ENCODE results near the gene SEZ6L2. TPM values are rescaled to one million over a fixed set of nuclear protein-coding genes. Genes with fewer than 3 reads are reported as not detected.
A peak's percentile ranks its signal among the peaks of the same experiment; 100 is the strongest.

Gene SEZ6L2
- total and polyA plus RNA-seq, 2 of the 8 experiments (the other 6 are each of a cell fraction or from before 2014, with no cell fraction given): 43.5 to 47.7 TPM

DNA sequence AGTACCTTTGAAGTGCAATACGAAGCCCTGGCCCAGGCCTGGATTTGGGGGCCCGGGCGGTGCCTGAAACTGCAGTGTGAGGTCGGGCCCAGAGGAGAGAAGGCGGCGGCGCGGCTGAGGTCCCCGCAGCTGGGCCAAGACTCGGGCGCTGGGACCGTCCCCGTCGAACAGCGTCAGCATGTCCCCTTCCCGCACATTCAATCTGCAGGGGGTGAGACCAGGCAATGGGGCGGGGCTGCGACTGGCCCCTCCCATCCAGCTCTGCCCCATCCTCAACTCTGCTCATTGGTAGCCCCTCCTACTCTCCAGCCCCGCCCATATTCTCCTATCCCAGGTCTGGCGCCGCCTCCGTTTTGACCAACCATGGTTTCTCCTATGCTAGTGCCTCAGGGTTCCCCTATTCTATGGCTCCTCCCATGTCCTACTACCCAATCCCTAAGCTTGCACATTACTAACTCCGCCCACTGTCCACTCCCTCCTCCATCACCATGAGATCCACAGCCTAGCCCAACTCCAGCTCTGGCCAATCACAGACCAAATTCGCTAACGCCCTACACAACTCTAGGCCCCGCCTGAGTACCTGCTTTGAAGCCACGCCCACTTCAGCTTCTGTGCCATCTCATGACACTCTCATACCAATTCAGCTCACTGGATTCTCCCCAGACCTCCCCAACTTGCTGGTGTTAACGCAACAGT, 21.9 kb downstream of the SEZ6L2 start:
- Histone ChIP-seq H3K18ac (ENCODE audit: extremely low read depth, low read length) (no peak overlapping the region), H3K27me3 (replicated peaks in 1 of 4; ENCODE audit: control insufficient read depth in 3 of 4, extremely low read depth in 1 of 4, insufficient read depth in 3 of 4, low read length in 3 of 4) (no peaks in the 10 kb centered on the region), H3K9ac (replicated peaks in 1 of 4; ENCODE audit: extremely low read depth in 1 of 4, low read depth in 3 of 4, low read length in 3 of 4) (peak overlapping the region in 1 of 4 experiments; percentile 38; a peak in 3 of 7 replicates), H2AK5ac (ENCODE audit: low read depth, low read length) (peak overlapping the region; percentile 4; the same call in 1 of the 2 replicates), H3K36me3 (ENCODE audit: control insufficient read depth in 2 of 4, insufficient read depth in 4 of 4, low read length in 3 of 4) (peaks cover 0 to 5% (median under 1%) of the 10 kb centered on the region in 4 experiments; a peak in 3 of 8 replicates), H3K79me2 (ENCODE audit: control insufficient read depth in 1 of 2, insufficient read depth in 2 of 2, low read length in 2 of 2) (no peaks in the 10 kb centered on the region; a peak in 1 of 4 replicates), H4K5ac (ENCODE audit: insufficient read length, low read depth, low read length) (no peak overlapping the region), H3K4me3 (ENCODE audit: extremely low read depth in 1 of 4, insufficient read depth in 2 of 4, low read depth in 3 of 4, low read length in 4 of 4) (peak overlapping the region; percentile 41 to 64 (median 52)), H2BK12ac (ENCODE audit: low read depth, low read length) (0 out of 2 replicates have a peak overlapping the region, but pooled peaks have one; percentile 52), H2BK120ac (replicated peaks; ENCODE audit: low read depth, low read length) (no peak overlapping the region), H3K23ac (ENCODE audit: insufficient read length) (no peak overlapping the region), H4K91ac (replicated peaks; ENCODE audit: insufficient read length, low read length) (no peak overlapping the region), H3K14ac (ENCODE audit: insufficient read length) (no peak overlapping the region), H3K4ac (replicated peaks; ENCODE audit: insufficient read length, low read depth, low read length) (no peak overlapping the region), H2BK20ac (ENCODE audit: low read length) (no peak overlapping the region), H3K79me1 (ENCODE audit: low read depth, low read length) (no peaks in the 10 kb centered on the region), H3K23me2 (ENCODE audit: low read depth, low read length) (peaks cover 7% of the 10 kb centered on the region; the same call in 1 of the 2 replicates), H3K4me2 (ENCODE audit: insufficient read depth in 1 of 2, low read depth in 2 of 2, low read length in 2 of 2) (peak overlapping the region; percentile 69 to 91), H3K9me3 (ENCODE audit: insufficient read depth in 2 of 2, low read depth in 1 of 2, low read length in 1 of 2) (no peaks in the 10 kb centered on the region), H3K4me1 (replicated peaks in 1 of 4; ENCODE audit: control insufficient read depth in 3 of 4, insufficient read depth in 4 of 4, low read length in 3 of 4) (peaks cover 0 to 11% (median 7%) of the 10 kb centered on the region in 4 experiments; a peak in 5 of 7 replicates), H2BK5ac (ENCODE audit: low read depth, low read length) (peak overlapping the region; percentile 45; the same call in 1 of the 2 replicates), H3K27ac (ENCODE audit: low read depth, low read length) (peak overlapping the region; percentile 42; the same call in 1 of the 2 replicates), H2AFZ (ENCODE audit: low read length) (peak overlapping the region; percentile 37; the same call in 1 of the 2 replicates), H4K8ac (ENCODE audit: extremely low read depth, insufficient read depth, low read length) (no peak overlapping the region; the same call in 1 of the 2 replicates), H4K20me1 (replicated peaks in 1 of 2; ENCODE audit: control insufficient read depth in 1 of 2, insufficient read depth in 2 of 2, low read length in 2 of 2) (peaks cover 1 to 2% of the 10 kb centered on the region in 2 experiments), H3K56ac (replicated peaks; ENCODE audit: insufficient read length, low read depth, low read length) (no peak overlapping the region), H2BK15ac (ENCODE audit: low read length) (no peak overlapping the region)
- WGBS, 2 experiments (ENCODE audit: extremely low coverage in 1 of 2, insufficient coverage in 1 of 2, insufficient read length in 1 of 2, insufficient replicate concordance in 2 of 2, low coverage in 1 of 2, low lambda C conversion rate in 2 of 2, missing lambda C conversion rate in 1 of 2): 5% methylated on average over 27 of the region's 28 CpGs; no CpG with 5 or more reads in 1 of the 2 experiments
- CTCF ChIA-PET (ENCODE audit: partially characterized antibody): interaction anchor here (0.6 to 1.7 kb wide), 11 partner anchors 9 to 235 kb away, joined by 3 to 8 read pairs (median 4); partner anchors contain the start of genes ASPHD1, PAGR1 and TMEM219
- POLR2A ChIA-PET (ENCODE audit: partially characterized antibody): interaction anchor here (0.7 to 2.2 kb wide), 11 partner anchors 8 to 168 kb away, joined by 3 to 15 read pairs (median 4); partner anchors contain the start of genes ASPHD1 and SEZ6L2
- FAIRE-seq (peak; percentile 100), DNase-seq (ENCODE audit: low read depth in 1 of 2, low spot score in 2 of 2) (peak; percentile 99)
- TF ChIP-seq MAX (IDR thresholded peaks at IDR 0.05): peak; percentile 59
